Fibroblast of mammary gland (primary cell): ENCODE results near the gene DNM3.

ENCODE experiments used
- DNase-seq: peaks from one replicate; pipeline ENCODE4 v3.0.0-alpha.2; 2010; ENCODE audit warnings: low read depth
- H3K4me3 ChIP-seq: 2 replicates; pipeline ENCODE4 v1.5.1; 2011; ENCODE audit warnings: low read depth, mild to moderate bottlenecking, low read length, moderate library complexity; ENCODE audit not compliant: control insufficient read depth
- TF ChIP-seq, protein P1 (sequence below): conservative IDR thresholded peaks from 2 replicates; pipeline ENCODE4 v1.5.1; 2011; ENCODE audit warnings: low read depth, low read length, inconsistent platforms; ENCODE audit not compliant: control insufficient read depth, insufficient read depth

Gene DNM3

GRCh38 chr1:172344444-172344843 is 503.1 kb downstream of the DNM3 start:
- no peak overlapping the region for H3K4me3 ChIP-seq
- no peak for DNase-seq
- TF ChIP-seq, protein P1, sequence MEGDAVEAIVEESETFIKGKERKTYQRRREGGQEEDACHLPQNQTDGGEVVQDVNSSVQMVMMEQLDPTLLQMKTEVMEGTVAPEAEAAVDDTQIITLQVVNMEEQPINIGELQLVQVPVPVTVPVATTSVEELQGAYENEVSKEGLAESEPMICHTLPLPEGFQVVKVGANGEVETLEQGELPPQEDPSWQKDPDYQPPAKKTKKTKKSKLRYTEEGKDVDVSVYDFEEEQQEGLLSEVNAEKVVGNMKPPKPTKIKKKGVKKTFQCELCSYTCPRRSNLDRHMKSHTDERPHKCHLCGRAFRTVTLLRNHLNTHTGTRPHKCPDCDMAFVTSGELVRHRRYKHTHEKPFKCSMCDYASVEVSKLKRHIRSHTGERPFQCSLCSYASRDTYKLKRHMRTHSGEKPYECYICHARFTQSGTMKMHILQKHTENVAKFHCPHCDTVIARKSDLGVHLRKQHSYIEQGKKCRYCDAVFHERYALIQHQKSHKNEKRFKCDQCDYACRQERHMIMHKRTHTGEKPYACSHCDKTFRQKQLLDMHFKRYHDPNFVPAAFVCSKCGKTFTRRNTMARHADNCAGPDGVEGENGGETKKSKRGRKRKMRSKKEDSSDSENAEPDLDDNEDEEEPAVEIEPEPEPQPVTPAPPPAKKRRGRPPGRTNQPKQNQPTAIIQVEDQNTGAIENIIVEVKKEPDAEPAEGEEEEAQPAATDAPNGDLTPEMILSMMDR = no peak

- TF ChIP-seq, protein P1 = no peak
- no peak overlapping the region for H3K4me3 ChIP-seq
- DNase-seq = no peak
These were observed 503.8 kb downstream of the DNM3 start for GRCh38 chr1:172345077-172345476.

- no peak for DNase-seq
These were observed 506.1 kb downstream of the DNM3 start for GRCh38 chr1:172347416-172347815.

GRCh38 chr1:172350856-172351255 is 509.6 kb downstream of the DNM3 start:
- DNase-seq = peak; percentile 47
- TF ChIP-seq, protein P1 = no peak
- H3K4me3 ChIP-seq = no peak overlapping the region

More at GRCh38 chr1:172347416-172347815, 506.1 kb downstream of the DNM3 start:
- H3K4me3 ChIP-seq = no peak overlapping the region
- TF ChIP-seq, protein P1 = no peak

GRCh38 chr1:172351346-172351745 is 510.0 kb downstream of the DNM3 start:
- H3K4me3 ChIP-seq = no peak overlapping the region
- TF ChIP-seq, protein P1 = no peak
- peak; percentile 42 for DNase-seq

GRCh38 chr1:172351754-172352161 is 510.5 kb downstream of the DNM3 start:
- peak; percentile 82 for DNase-seq
- H3K4me3 ChIP-seq = no peak overlapping the region
- TF ChIP-seq, protein P1 = no peak

GRCh38 chr1:172352435-172352834 is 511.1 kb downstream of the DNM3 start:
- peak; percentile 40 for DNase-seq
- H3K4me3 ChIP-seq = no peak overlapping the region
- TF ChIP-seq, protein P1 = no peak
